ENCODE data around the gene CYTH2.

The CYTH2 gene

DNA sequence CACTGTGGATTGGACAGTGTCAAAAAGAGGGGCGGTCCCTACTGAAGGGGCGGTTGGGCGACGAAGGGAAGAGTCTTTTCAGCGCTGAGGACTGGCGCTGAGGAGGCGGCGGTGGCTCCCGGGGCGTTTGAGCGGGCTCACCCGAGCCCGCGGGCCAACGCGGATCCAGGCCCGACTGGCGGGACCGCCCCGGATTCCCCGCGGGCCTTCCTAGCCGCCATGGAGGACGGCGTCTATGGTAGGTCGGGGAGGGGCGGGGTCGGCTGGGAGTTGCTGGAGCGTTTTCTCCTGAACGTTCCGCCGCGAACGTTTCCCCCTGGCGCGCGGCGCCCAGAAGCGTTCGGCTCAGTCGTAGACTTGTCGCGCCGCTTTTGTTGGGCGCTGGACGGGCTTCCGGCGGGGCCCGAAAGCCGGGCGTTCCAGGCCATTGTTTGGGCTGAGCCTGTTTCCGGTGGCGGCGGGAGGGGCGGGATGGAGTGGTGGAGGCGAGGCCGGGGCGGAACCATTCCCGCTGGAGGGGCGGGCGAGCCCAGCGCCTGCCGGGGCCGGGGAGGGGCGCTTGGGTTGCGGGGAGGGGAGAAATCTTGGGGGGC, at the start of gene CYTH2:
CYTH2 (plus strand) TSS at position 81 of the 593 bp plus-strand sequence; CDS start at position 220, 139 bp downstream.
- peak in 2 of 3 experiments; percentile 54 to 58 for DNase-seq (ENCODE audit: low read depth in 2 of 3, low spot score in 2 of 3)

DNA sequence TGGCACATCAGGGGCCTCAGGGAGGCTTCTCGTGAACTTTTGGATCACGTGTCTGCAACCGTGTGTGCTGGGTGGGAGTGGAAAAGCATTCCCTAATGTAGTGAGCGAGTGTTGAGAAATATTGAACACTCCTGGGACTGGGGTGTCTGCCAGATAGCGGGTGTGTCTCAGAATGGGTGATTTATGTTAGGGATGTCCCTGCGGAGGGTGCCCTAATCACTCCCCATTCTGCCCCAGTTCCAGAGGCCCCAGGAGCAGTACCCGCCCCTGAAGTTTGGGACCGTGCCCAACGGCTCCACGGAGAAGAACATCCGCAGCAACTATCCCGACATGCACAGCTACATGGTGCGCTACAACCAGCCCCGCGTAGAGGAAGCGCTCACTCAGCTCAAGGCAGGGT, 47.6 kb upstream of the CYTH2 start:
- DNase-seq (ENCODE audit: low read depth in 2 of 3, low spot score in 2 of 3): no peak

DNA sequence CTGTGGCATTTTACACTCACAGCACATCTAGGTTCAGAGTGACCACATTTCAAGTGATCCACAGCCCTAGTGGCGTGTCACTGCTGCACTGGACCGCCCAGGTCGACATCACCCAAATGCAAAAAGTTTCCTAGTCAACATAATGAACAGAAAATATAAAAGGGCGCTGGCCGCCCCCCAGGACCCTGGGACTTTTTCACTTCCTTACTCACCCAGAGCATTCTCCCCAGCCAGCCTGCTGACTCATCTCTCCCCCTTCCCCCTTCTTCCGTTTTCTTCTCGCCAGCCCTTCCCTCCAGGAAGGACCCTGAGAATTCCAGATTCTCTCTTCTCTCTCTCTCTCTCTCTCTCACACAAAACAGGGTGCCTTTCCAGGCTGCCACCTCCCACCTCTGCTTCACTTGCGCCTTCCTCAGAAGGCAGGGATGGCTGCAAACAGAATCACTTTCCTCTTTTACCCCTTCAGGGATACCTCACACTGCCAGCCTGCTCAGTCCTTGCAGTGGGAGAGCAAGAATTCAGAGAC, 44.4 kb upstream of the CYTH2 start:
- DNase-seq (ENCODE audit: low read depth in 2 of 3, low spot score in 2 of 3): no peak

DNA sequence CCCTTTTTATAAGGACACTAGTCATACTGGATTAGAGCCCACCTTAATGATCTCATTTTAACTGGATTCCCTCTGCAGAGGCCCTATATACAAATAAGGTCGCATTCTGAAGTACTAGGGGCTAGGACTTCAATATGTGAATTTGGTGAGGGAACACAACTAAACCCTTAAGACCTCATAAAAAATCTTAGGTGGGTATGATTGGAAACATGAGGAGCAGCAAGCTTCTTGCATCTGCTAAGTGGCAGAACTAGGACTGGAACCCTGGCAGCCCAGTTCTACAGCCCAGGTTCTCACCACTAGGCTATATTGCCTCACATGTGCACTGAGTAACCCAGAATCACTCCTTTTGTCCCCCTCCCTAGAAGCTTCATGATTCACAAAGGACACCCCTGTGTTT, 40.5 kb upstream of the CYTH2 start:
- no peak for DNase-seq (ENCODE audit: low read depth in 2 of 3, low spot score in 2 of 3)

DNA sequence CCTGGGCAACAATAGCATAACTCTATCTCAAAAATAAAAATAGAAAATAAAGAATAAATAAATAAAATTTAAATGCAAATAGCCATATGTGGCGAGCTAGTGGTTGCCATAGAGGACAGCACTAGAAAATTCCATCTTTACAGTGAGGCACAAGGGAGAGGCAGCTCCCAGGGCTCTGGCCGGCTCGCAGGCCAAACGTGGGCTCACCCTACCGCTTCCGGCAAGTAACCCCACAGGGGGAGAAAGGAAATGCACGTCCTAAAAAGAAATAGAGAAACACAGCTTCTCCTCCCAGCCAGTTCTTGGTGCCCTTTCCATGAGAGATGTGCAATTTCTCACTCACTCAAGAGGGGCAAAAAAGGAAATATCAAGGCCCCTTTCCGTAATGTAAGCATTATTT, 35.8 kb upstream of the CYTH2 start:
- no peak for DNase-seq (ENCODE audit: low read depth in 2 of 3, low spot score in 2 of 3)

GRCh38 chr19:48436586-48436985, 32.6 kb upstream of the CYTH2 start:
- no peak for DNase-seq (ENCODE audit: low read depth in 2 of 3, low spot score in 2 of 3)

DNA sequence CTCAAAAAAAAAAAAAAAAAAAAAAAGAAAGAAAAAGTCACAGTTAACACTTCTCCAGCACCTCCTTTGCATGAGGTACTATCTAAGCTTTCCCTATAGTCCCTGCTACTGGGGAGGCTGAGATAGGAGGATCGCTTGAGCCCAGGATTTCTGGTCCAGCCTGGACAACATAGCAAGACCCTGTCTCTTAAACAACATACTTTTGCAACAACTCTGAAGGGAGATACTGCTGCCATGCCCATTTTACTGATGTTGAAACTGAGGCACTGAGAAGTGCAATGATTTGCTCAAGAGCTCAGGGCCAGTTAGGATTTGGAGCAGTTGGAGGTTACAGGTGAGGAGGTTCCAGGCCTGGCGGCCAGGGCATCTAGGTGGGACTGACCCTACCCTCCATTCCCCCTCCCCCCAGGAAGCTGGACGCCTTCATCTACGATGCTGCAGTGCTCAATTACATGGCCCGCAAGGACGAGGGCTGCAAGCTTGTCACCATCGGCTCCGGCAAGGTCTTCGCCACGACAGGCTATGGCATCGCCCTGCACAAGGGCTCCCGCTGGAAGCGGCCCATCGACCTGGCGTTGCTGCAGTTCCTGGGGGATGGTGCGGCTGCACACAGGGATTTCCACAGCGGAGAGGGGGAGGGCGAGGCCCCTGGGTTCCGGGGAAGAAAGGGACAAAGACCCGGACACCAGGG, 27.7 kb upstream of the CYTH2 start:
- no peak for DNase-seq (ENCODE audit: low read depth in 2 of 3, low spot score in 2 of 3)

DNA sequence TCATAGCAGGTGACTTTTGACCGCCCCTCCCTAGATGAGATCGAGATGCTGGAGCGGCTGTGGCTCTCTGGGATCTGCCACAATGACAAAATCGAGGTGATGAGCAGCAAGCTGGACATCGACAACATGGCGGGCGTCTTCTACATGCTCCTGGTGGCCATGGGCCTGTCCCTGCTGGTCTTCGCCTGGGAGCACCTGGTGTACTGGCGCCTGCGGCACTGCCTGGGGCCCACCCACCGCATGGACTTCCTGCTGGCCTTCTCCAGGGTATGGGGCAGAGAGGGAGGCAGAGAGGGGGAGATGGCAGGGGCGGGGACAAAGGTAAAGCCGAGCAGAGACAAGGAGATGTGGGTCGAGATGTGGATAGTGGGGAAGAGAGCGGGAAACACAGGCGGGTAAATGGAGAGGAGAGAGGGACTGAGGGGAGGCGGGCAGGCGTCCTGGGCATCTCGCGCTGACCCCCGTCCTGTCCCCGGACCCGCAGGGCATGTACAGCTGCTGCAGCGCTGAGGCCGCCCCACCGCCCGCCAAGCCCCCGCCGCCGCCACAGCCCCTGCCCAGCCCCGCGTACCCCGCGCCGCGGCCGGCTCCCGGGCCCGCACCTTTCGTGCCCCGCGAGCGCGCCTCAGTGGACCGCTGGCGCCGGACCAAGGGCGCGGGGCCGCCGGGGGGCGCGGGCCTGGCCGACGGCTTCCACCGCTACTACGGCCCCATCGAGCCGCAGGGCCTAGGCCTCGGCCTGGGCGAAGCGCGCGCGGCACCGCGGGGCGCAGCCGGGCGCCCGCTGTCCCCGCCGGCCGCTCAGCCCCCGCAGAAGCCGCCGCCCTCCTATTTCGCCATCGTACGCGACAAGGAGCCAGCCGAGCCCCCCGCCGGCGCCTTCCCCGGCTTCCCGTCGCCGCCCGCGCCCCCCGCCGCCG, 26.8 kb upstream of the CYTH2 start:
- no peak for DNase-seq (ENCODE audit: low read depth in 2 of 3, low spot score in 2 of 3)

- DNase-seq (ENCODE audit: low read depth in 2 of 3, low spot score in 2 of 3): no peak
Observed at GRCh38 chr19:48443256-48443655, 25.9 kb upstream of the CYTH2 start.

GRCh38 chr19:48443731-48444128, 25.4 kb upstream of the CYTH2 start:
- no peak for DNase-seq (ENCODE audit: low read depth in 2 of 3, low spot score in 2 of 3)

GRCh38 chr19:48444129-48444935, 24.8 kb upstream of the CYTH2 start:
- no peak for DNase-seq (ENCODE audit: low read depth in 2 of 3, low spot score in 2 of 3)

DNA sequence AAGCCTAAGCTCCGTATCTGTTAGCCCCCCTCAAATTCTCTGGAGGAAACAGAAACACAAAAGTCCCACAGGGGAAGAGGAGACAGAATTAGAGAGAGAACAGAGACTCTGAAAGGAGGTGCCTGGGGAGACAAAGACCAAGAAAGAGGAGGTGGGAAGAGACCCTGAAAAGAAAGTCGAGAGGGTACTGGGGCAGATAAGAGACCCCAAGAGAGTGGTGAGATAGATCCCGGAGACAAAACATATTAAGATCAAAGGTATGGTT, 24.3 kb upstream of the CYTH2 start:
- no peak for DNase-seq (ENCODE audit: low read depth in 2 of 3, low spot score in 2 of 3)

GRCh38 chr19:48445256-48445605, 23.9 kb upstream of the CYTH2 start:
- no peak for DNase-seq (ENCODE audit: low read depth in 2 of 3, low spot score in 2 of 3)

DNA sequence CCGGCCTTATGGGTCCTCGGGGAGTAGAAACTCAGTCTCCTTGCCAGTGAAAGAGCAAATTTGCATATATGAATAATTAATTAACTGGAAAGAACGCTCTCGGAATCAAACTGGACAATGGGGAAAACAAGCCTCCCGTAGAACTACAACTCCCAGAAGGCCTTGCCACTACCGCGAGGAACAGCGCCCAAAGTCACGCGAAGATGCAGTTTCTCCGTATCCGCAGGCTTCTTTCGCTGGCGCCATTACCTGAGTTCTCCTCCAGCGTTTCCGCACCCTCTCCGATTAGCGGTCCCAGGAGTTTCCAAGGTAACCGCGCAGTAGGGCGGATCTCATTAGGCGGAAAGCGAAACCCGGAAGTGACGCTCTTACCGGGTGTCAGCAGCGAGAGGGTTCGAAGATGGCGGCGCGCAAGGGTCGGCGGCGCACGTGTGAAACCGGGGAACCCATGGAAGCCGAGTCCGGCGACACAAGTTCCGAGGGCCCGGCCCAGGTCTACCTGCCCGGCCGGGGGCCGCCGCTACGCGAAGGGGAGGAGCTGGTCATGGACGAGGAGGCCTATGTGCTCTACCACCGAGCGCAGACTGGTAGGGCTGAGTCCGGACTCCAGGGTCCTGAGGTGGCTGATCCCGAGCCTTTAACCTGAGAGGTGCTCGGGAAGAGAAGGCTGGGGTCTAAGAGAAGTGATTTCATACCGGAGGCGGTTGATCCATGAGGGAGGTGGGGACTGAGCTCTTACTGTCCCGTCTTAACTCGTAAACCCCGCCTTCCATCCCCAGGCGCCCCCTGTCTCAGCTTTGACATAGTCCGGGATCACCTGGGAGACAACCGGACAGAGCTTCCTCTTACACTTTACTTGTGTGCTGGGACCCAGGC, 23.3 kb upstream of the CYTH2 start, which contains the start of gene GRWD1:
GRWD1 (plus strand) TSS at position 378 of the 876 bp plus-strand sequence; CDS start at position 401, 23 bp downstream.
- DNase-seq (ENCODE audit: low read depth in 2 of 3, low spot score in 2 of 3): peak; percentile 65 to 84 (median 77)

- DNase-seq (ENCODE audit: low read depth in 2 of 3, low spot score in 2 of 3): no peak
Observed at GRCh38 chr19:48446579-48446978, 22.6 kb upstream of the CYTH2 start.

- no peak for DNase-seq (ENCODE audit: low read depth in 2 of 3, low spot score in 2 of 3)
Observed at GRCh38 chr19:48448563-48448962, 20.6 kb upstream of the CYTH2 start.

GRCh38 chr19:48450441-48450840, 18.7 kb upstream of the CYTH2 start:
- no peak for DNase-seq (ENCODE audit: low read depth in 2 of 3, low spot score in 2 of 3)

DNA sequence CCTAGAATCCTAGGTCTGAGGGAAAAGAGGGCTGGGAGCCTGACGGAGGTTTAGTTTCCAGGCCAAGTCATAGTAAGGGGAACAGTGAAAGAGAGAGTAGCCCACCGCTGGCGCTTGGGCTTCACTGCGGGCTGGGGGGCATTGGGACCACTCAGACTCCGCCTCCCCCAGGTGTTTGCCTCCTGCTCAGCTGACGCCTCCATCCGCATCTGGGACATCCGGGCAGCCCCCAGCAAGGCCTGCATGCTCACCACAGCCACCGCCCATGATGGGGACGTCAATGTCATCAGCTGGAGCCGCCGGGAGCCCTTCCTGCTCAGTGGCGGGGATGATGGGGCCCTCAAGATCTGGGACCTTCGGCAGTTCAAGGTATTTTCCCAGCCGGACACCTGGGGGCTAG, 18.3 kb upstream of the CYTH2 start:
- DNase-seq (ENCODE audit: low read depth in 2 of 3, low spot score in 2 of 3): no peak

DNA sequence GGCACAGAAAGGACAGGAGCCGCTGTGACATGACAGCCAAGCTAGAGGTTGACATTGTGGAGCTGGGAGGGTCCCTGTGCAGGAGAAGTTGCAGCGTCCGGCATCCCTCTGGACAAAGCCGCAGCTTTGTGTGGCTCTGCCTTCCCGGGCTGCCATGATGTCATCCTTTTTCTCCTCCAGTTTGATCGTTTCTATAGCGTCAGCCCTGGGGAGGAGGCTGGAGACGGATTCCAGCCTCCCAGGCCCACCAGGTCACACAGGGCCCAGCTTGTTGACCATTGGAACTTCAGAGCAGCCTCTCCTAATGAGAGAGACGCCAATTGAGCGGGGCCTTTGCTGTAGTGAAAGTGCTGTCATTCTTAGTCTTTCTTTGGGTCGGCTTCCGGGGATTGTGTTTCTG, 17.5 kb upstream of the CYTH2 start:
- no peak for DNase-seq (ENCODE audit: low read depth in 2 of 3, low spot score in 2 of 3)
